Measurements from ENCODE around the gene AP1S2. TPM values are rescaled to one million over a fixed set of nuclear protein-coding genes. Genes with fewer than 3 reads are reported as not detected.

Gene AP1S2
- total and polyA plus RNA-seq, 2 of the 8 experiments (the other 6 are each of a cell fraction or from before 2014, with no cell fraction given): 88.2 to 237 TPM

DNA sequence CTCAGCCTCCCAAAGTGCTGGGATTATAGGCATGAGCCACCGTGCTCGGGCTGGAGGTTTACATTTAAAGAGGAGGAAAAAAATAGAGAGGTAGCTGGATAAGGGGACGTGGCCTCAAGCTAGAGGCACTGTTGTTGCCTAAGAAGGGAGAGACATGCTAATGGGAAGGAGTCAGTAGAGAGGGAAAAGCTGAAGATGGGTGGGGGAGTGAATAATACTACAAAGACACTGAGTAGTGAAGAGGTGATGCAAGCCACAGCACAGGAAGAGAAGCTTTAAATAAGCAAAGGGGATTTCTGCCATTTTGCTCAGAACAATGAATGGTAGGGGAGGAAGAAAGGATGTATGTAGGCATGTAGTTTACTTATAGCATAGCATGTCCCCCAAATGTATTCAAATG is 11.5 kb upstream of the AP1S2 start (continued):
- TF ChIP-seq TCF12 (IDR thresholded peaks at IDR 0.05; ENCODE audit: low read depth, low read length): no peak
- TF ChIP-seq KDM1A (IDR thresholded peaks at IDR 0.05; ENCODE audit: borderline replicate concordance, low read length): no peak
- no peak for TF ChIP-seq HDAC2 (IDR thresholded peaks at IDR 0.05; ENCODE audit: borderline replicate concordance in 1 of 2, low read depth in 2 of 2, low read length in 2 of 2)
- TF ChIP-seq RAD21 (IDR thresholded peaks at IDR 0.05 in 1 of 2, conservative IDR thresholded peaks at IDR 0.05 in 1 of 2; ENCODE audit: low read depth in 2 of 2, low read length in 2 of 2): no peak
